ENCODE data around the gene ADGRV1. TPM values are rescaled to one million over a fixed set of nuclear protein-coding genes. Genes with fewer than 3 reads are reported as not detected.

ADGRV1 gene
- total and polyA plus RNA-seq, 9 of the 15 experiments (the other 6 are each of a cell fraction or from before 2014, with no cell fraction given) = 21.7 to 156 (median 58.2) TPM

GRCh38 chr5:91125916-91126315, 567.3 kb downstream of the ADGRV1 start:
- no peaks in the 10 kb centered on the region for H4K20me1 ChIP-seq (replicated peaks; ENCODE audit: control insufficient read depth, insufficient read depth, low read length)
- no peak overlapping the region for H3K4me2 ChIP-seq (ENCODE audit: insufficient read depth, low read length)
- ChIA-PET POLR2A (no interaction called here), CTCF (ENCODE audit: low intra/inter-chr PET ratio) (no interaction called here)
- WGBS (ENCODE audit: insufficient coverage, low coverage, missing lambda C conversion rate) = 17% methylated on average over 1 of the region's 1 CpG
- H3K4me3 ChIP-seq = no peak overlapping the region
- DNase-seq (ENCODE audit: extremely low read depth in 1 of 4, low spot score in 3 of 4) (no peak), ATAC-seq (no peak), FAIRE-seq (no peak)
- H3K9me3 ChIP-seq (replicated peaks; ENCODE audit: control insufficient read depth, insufficient read depth, low read depth, low read length) = no peaks in the 10 kb centered on the region
- H3K27ac ChIP-seq (ENCODE audit: extremely low read depth, low read depth, low read length) = no peak overlapping the region
- no peak for TF ChIP-seq PATZ1 (CRISPR knock-in tag; IDR thresholded peaks at IDR 0.05; ENCODE audit: borderline replicate concordance)
- no peak for TF ChIP-seq ZNF584 (CRISPR knock-in tag; IDR thresholded peaks at IDR 0.05; ENCODE audit: low read depth)
- TF ChIP-seq HMG20B (CRISPR knock-in tag; IDR thresholded peaks at IDR 0.05) = no peak
- TF ChIP-seq ZBTB8A (IDR thresholded peaks at IDR 0.05; ENCODE audit: partially characterized antibody) = no peak
- no peak for TF ChIP-seq RAD51 (IDR thresholded peaks at IDR 0.05; ENCODE audit: borderline replicate concordance, low read depth)
- TF ChIP-seq TRIM24 (IDR thresholded peaks at IDR 0.05) = no peak
- no peak for TF ChIP-seq ATF1 (CRISPR knock-in tag; IDR thresholded peaks at IDR 0.05)
- TF ChIP-seq ATF1 (tag; IDR thresholded peaks at IDR 0.05) = no peak
- TF ChIP-seq FOSL1 (tag; conservative IDR thresholded peaks at IDR 0.05) = no peak
- no peak for TF ChIP-seq ZNF766 (CRISPR knock-in tag; conservative IDR thresholded peaks at IDR 0.05)
- TF ChIP-seq ZNF24 (IDR thresholded peaks at IDR 0.05) = no peak
- no peak for TF ChIP-seq ZSCAN32 (CRISPR knock-in tag; IDR thresholded peaks at IDR 0.05)
- TF ChIP-seq ZNF23 (CRISPR knock-in tag; IDR thresholded peaks at IDR 0.05) = no peak
- TF ChIP-seq ZNF431 (CRISPR knock-in tag; IDR thresholded peaks at IDR 0.05) = no peak
- BruUV-seq (replicated peaks) = no TSS peak
- no peaks in the 10 kb centered on the region for H3K27me3 ChIP-seq (ENCODE audit: control insufficient read depth in 2 of 2, insufficient read depth in 2 of 2, low read length in 2 of 2)
- H3K36me3 ChIP-seq (ENCODE audit: control insufficient read depth, insufficient read depth, low read length) = no peaks in the 10 kb centered on the region; the same call in 2 of the 3 replicates
- H3K9ac ChIP-seq (ENCODE audit: insufficient read depth in 1 of 2, low read depth in 2 of 2, low read length in 2 of 2) = no peak overlapping the region
- intact Hi-C loops (cut with micrococcal nuclease) = no loop called here
- H3K79me2 ChIP-seq (ENCODE audit: control insufficient read depth, insufficient read depth, low read length) = no peaks in the 10 kb centered on the region
- H2AFZ ChIP-seq (ENCODE audit: low read depth, low read length) = no peak overlapping the region
- no peaks in the 10 kb centered on the region for H3K4me1 ChIP-seq (replicated peaks in 1 of 2; ENCODE audit: control insufficient read depth in 2 of 2, insufficient read depth in 2 of 2, low read length in 2 of 2)
- in situ Hi-C loops (cut with MboI) = no loop called here
- H3K9me1 ChIP-seq (ENCODE audit: control insufficient read depth, insufficient read depth, low read length) = no peaks in the 10 kb centered on the region

Measured in K562 (cell line).